T-helper 22 cell (primary cell): Measurements from ENCODE around the gene ABI2.
"Not testable (repeated sequence)": the region's sequence is repeated elsewhere in the genome, so short reads cannot be mapped to it uniquely, and the experiment has no call there.

Experiments
- DNase-seq: peaks from one replicate; pipeline ENCODE4 v3.0.0-alpha.2; 2020; ENCODE audit warnings: low read depth

ABI2 gene

GRCh38 chr2:203429643-203430042, 101.4 kb downstream of the ABI2 start:
- DNase-seq, result not testable (repeated sequence)

DNA sequence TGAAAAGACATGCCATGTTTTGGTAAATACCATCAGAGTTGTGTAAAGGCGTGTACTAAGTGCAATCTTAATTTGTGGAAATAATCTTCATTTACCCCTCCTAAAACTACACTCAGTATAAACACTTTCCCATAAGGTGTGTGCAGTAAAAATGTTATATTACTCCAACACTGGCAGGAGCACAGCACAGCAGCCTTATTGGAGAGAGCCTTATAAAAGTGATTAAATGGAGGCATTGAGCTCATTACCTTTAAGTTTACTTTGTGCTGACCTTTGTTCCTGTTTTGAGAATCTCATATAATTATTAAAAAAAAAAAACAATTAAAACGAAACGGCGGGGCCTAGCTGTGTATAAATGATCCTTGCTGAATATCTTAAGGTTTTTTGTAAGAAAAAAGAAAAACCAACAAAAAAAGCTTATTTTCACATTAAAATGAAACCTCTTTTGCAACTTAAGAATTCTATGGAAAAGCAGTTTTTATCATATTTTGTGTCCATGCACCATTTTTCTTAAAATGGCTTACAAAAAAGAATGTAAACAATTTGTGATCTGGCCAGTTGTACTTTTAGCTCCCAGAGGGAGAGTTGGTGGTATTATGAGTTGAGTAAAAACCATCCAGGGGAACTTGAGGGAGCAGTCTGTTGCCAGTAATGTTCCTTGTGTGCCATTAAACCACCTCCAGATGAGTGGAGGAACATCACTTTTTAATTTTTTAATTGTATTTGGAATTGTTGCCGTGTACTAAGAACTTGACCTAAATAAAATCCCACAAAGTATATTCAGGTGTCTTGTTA, 103.4 kb downstream of the ABI2 start:
- DNase-seq, result no peak

DNA sequence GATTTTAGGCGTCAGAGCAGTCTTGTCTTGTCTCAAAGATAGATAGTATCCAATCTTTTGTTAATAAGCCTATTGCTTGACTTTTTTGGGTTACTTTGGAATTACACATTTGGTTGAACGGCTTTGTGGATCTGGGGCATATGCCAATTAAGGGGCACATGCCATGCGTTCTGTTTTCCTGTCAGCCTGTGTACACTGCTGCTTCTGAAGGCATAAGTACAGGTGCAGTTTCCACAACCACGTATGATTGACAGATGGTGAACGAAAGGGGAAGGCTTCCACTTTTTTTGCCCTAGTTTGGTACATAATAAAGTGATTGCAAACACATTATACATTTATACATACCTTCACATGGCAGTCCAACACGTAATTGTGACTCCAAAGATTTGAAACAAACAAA, 104.6 kb downstream of the ABI2 start:
- no peak for DNase-seq

DNA sequence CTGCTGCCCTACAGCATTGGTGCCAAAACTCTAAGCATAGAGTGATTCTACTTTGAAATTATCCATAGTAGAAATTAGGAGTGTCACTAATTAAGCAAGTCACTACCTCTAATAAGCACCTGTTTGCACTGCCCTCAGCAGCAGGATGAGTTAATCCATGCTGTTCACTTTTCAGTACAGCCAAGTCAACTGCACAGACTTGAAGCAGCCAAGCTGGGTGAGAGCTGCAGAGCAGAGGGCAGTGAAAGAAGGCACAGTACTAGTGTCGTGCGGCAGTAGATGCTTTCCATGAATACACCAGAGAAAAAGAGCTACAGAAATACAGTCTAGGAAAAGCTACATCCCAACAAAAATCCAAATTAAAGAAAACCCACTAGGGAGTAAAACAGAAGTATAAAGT, 108.3 kb downstream of the ABI2 start:
- no peak for DNase-seq

DNA sequence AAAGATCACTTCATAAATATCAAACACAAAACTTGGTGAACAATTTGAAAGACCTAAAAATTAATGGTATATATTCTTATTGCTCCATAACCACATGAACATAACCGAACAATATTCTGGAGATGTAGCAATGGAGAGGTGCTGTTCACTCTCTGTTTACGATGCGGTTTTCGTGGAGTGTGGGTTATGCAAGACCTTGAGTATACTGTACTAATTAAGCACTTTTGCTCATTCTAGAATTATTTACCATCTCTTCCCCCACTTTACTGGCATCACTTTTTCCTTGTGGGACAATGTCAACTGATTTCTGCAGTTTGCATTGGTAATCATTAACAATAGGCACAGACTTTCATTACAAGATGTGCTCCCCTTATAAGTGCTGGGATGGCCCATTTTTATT, 109.3 kb downstream of the ABI2 start:
- no peak for DNase-seq

- no peak for DNase-seq
Measured at GRCh38 chr2:203438528-203438927, 110.3 kb downstream of the ABI2 start.

DNA sequence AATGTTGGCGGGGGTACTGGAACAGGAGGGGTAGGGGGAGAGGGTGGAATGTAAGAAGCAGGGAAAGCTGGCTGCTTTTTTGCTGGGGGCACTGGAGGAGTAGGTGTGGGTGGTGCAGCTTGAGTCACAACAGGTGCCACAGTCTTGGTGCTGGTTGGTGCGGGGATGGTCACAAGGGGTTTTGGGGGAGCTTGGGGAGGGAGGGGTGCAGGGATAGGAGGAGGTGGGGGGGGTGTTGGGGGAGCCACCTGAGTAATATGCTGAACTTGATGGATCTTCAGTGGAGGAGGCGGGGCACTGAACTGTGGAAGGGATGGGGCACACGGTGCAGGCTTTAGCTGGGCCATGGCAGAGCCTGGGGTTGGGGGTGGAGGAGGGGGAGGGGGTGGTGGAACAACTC, 112.5 kb downstream of the ABI2 start:
- no peak for DNase-seq

GRCh38 chr2:203441463-203441862, 113.3 kb downstream of the ABI2 start:
- no peak for DNase-seq

GRCh38 chr2:203442463-203442862, 114.3 kb downstream of the ABI2 start:
- no peak for DNase-seq

- no peak for DNase-seq
Measured at GRCh38 chr2:203444738-203445137, 116.5 kb downstream of the ABI2 start.

DNA sequence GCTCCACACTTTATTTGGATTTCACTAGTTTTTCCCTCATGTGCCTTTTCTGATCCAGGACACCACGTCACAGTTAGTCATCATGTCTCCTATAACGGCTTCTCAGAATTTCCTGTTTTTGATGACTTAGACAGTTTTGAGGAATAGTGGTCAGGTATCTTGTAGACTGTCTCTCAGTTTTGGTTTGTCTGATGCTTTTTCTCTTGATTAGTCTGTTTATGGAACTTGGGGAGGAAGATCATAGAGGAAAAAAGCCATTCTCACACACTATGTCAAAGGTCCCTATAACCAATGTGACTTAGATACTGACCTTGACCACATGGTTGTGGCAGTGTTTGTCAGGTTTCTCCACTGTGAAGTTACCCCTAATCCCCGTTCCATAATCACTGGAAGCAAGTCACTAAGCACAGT, 117.9 kb downstream of the ABI2 start:
- no peak for DNase-seq

DNA sequence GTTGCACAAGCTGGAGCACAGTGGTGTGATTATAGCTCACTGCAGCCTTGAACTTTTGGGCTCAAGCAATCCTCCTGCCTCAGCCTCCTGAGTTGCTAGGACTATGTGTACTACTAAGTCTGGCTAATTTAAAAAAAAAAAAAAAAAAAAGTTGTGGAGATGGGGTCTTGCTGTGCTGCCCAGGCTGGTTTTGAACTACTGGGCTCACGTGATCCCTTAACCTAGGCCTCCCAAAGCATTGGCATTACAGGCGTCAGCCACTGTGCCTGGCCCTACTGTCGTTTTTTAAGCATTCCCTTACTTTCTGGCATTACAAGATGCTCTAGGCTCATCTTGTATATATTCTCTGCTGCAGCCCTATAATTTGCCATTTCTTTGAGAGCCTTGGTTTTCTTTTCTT, 118.6 kb downstream of the ABI2 start:
- DNase-seq, result no peak

- DNase-seq, result no peak
Measured at GRCh38 chr2:203450561-203450960, 122.4 kb downstream of the ABI2 start.

DNA sequence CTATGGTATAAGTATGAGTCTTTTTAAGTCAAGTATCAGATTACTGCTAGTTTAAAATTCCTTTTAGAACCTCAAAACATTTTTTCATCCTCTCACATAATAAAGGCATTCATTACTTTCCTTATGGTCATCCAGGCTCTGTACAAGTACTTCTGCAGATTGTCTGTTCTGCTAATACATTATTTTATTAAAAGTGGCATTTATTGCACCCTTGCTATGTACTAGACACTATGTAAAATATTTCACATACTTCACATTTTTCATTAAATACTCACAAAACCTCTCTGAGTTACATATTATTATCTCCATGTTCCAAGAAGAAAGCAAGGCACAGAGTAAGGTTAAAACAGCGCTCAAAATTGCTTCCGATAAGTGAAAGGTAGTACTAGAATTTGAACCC, 122.8 kb downstream of the ABI2 start:
- no peak for DNase-seq

DNA sequence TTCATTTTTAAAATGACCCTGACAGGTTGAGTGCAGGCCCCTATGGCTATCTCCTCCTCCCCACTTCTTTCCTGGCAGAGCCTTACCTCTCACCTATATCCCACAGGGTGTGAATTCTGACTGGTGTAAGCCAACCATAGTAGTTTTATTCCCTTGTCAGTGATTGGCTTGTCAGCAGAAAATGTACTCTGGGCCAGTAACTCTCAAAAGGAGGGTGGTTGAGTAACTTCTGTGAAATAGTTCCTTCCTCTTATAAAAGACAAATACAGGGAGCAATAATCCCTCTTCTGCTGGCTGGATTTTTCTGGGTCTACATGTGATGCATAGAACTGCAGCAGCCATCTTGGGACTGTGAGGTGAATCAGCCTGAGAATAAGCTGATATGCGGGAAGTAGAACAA, 123.5 kb downstream of the ABI2 start:
- DNase-seq, result no peak

- DNase-seq, result no peak
Measured at GRCh38 chr2:203453858-203454451, 125.8 kb downstream of the ABI2 start.

GRCh38 chr2:203455209-203455608, 127.0 kb downstream of the ABI2 start:
- DNase-seq, result no peak

GRCh38 chr2:203461746-203462145, 133.6 kb downstream of the ABI2 start:
- no peak for DNase-seq

GRCh38 chr2:203462308-203462707, 134.1 kb downstream of the ABI2 start:
- DNase-seq, result no peak

- DNase-seq, result no peak
Measured at GRCh38 chr2:203463266-203463678, 135.1 kb downstream of the ABI2 start.

- no peak for DNase-seq
Measured at GRCh38 chr2:203469546-203469945, 141.4 kb downstream of the ABI2 start.

GRCh38 chr2:203470371-203470770, 142.2 kb downstream of the ABI2 start:
- no peak for DNase-seq

DNA sequence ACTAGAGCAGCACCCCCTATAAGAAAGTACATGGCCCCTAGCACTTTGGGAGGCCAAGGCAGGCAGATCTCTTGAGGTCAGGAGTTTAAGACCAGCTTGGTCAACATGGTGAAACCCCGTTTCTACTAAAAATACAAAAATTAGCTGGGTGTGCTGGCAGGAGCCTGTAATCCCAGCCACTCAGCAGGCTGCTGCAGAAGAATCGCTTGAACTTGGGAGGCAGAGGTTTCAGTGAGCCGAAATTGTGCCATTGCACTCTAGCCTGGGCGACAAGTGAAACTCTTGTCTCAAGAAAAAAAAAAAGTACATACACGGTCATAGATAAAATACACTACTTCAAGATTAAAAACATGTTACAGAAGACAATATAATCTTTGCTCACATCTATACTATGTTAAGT, 143.1 kb downstream of the ABI2 start:
- DNase-seq, result no peak

GRCh38 chr2:203476881-203477280, 148.7 kb downstream of the ABI2 start:
- no peak for DNase-seq
